ENCODE measurements around the gene PTPRCAP. TPM values are rescaled to one million over a fixed set of nuclear protein-coding genes. Genes with fewer than 3 reads are reported as not detected.

Gene PTPRCAP
- polyA plus RNA-seq, 1 donor from 2014 or later = 1,093 TPM

- Mint-ChIP-seq H3K27ac (no peak within 1 kb of the TSS), H3K27me3 (peaks cover under 1% of the 10 kb centered on the region), H3K4me3 (peak within 1 kb of the TSS in 1 of 4 donors; percentile 58), H3K4me1 (peaks cover 15 to 27% (median 18%) of the 10 kb centered on the region in 3 donors), H3K36me3 (peaks cover 2% of the 10 kb centered on the region), H3K9me3 (no peaks in the 10 kb centered on the region)
Observed at GRCh38 chr11:67455054-67455453, 17.6 kb upstream of the PTPRCAP start, which contains the start of gene CABP4. Gene CABP4 (plus strand): TSS chr11:67455354. CDS start chr11:67455424, 70 bp downstream.

- Mint-ChIP-seq H3K36me3 (peaks cover 2% of the 10 kb centered on the region), H3K27ac (no peak overlapping the region), H3K4me3 (no peak overlapping the region), H3K9me3 (no peaks in the 10 kb centered on the region), H3K4me1 (peaks cover 13 to 25% (median 16%) of the 10 kb centered on the region in 3 donors), H3K27me3 (peaks cover 2% of the 10 kb centered on the region)
Observed at GRCh38 chr11:67453816-67454732, 16.6 kb upstream of the PTPRCAP start.

DNA sequence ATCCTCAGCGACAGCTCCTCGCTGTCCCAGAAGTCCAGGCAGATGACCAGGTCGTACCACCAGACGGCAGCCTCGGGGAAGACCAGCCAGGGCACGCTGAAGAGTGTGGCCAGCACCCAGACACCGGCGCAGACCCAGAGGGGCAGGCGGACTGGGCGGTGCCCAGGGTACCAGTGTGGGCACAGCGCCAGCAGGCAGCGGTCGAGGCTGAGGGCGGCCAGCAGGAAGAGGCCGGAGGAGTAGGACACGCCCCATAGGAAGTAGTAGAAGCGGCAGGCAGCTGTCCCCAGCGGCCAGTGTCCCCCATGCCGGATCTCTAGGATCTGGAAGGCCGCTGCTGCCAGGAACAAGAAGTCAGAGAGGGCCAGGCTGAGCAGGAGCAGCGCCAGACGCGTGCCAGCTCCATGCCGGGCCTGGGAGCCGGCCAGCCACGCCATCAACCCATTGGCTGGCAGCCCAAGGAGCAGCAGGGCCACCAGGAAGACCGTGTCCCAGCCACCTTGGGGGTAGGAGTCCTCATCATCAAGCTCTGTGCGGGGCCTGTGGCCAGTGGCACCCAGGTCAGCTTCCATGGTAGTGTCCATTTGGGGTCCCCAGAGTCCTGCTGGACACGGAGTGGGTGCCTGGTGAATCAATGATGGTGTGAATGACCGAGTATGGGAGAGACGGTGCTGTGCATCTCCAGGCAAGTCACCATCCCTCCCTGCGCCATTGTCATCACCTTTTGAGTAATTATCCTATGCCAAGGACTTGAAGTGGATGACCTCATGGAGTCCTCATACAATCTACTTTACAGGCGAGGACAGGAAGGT lies 14.9 kb upstream of the PTPRCAP start, which contains the start of gene GPR152:
TSS of gene GPR152 (minus strand) at position 589 of the 812 bp plus-strand sequence. CDS start at position 584, 5 bp downstream.
- Mint-ChIP-seq H3K9me3 (no peaks in the 10 kb centered on the region), H3K4me1 (peaks cover 12 to 28% (median 14%) of the 10 kb centered on the region in 3 donors), H3K4me3 (peak within 1 kb of the TSS in 1 of 4 donors; percentile 14), H3K27ac (peak within 1 kb of the TSS in 1 of 3 donors; percentile 39), H3K27me3 (peaks cover 3% of the 10 kb centered on the region), H3K36me3 (no peaks in the 10 kb centered on the region)

GRCh38 chr11:67451658-67451976 lies 14.1 kb upstream of the PTPRCAP start:
- Mint-ChIP-seq H3K36me3 (no peaks in the 10 kb centered on the region), H3K27ac (peak overlapping the region in 1 of 3 donors; percentile 35), H3K27me3 (peaks cover 3% of the 10 kb centered on the region), H3K9me3 (no peaks in the 10 kb centered on the region), H3K4me1 (peaks cover 11 to 28% (median 19%) of the 10 kb centered on the region in 3 donors), H3K4me3 (peak overlapping the region in 1 of 4 donors; percentile 14)

DNA sequence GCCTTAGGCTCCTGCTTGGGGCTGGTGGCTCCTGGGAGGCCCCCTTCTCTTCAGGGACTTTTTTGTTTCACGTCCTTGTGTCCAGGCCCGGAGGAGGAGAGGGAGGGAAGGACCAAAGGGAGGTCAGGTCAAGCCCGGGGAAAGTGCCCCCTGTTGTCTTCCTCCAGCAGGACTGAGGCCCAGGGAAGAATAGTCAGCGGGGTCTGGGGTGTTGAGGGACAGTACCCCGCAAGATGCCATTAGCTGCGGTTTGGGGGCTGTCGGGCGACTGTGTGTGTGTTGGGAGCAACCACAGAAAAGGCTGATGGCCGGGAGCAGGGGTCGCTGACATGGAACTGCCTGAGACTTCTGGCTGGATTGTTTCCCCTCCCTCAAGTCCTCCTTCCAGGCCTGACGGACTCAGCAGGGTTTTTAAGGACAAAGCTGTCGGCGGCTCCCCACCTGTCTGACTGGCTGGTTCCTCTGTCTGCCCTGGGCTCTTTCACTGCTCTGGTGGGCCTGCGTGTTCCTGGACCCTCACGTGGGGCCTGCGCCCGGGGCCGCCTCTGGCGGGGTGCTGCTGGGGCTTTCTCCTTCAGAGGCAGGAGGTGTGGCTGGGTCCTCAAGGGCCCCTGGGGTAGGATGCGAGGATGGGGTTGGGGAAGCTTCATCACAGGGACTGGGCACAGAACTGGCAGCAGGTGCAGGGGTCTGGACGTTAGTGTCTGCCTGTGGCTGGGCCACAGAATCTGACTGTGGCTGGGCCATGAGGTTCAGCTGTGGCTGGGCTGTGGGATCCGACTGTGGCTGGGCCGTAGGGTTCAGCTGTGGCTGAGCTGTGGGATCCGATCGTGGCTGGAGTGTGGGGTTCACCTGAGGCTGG lies 13.5 kb upstream of the PTPRCAP start:
- Mint-ChIP-seq H3K36me3 (no peaks in the 10 kb centered on the region), H3K9me3 (no peaks in the 10 kb centered on the region), H3K27me3 (peaks cover 3% of the 10 kb centered on the region), H3K4me3 (peak overlapping the region in 1 of 4 donors; percentile 14), H3K27ac (peak overlapping the region in 1 of 3 donors; percentile 35), H3K4me1 (peaks cover 15 to 31% (median 25%) of the 10 kb centered on the region in 3 donors)

DNA sequence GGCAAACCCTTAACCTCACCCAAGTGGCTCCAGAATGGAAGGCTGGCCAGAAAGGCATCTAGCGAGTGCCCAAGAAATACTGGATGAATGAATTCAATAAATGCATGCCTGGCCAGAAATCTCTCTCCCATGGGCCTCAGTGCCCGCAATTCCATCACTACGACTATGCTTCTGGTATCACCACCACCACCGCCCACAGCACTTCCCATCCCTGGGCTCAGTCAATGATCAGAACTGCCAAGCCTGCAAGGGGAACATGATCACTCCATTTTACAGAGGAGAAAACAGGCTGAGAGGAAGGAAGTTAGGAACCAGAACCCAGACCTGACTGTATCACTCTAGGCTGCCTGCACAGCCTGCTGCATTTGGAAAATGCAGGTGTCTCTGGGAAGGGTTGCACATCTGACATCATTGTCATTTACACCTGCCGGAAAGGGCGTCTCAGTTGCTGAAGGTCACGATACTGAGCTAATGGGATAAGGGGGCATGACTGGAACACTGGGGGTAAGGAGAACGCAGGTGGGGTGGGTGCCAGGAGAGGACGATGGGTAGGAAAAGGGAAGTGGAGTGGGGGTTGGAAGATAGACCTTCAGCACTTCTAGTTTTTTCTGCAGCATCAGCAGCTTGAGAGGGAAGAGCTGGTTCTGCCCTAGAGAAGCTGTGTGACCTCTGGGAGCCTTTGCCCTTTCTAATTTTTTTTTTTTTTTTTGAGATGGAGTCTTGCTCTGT lies 11.8 kb upstream of the PTPRCAP start:
- peaks cover 26 to 43% (median 39%) of the 10 kb centered on the region in 3 donors for H3K4me1 Mint-ChIP-seq
- H3K4me3 Mint-ChIP-seq = peak overlapping the region in 3 of 4 donors; percentile 33 to 74 (median 51)
- no peaks in the 10 kb centered on the region for H3K9me3 Mint-ChIP-seq
- no peaks in the 10 kb centered on the region for H3K36me3 Mint-ChIP-seq
- H3K27ac Mint-ChIP-seq = peak overlapping the region; percentile 67 to 94 (median 68)
- H3K27me3 Mint-ChIP-seq = peaks cover 3% of the 10 kb centered on the region

DNA sequence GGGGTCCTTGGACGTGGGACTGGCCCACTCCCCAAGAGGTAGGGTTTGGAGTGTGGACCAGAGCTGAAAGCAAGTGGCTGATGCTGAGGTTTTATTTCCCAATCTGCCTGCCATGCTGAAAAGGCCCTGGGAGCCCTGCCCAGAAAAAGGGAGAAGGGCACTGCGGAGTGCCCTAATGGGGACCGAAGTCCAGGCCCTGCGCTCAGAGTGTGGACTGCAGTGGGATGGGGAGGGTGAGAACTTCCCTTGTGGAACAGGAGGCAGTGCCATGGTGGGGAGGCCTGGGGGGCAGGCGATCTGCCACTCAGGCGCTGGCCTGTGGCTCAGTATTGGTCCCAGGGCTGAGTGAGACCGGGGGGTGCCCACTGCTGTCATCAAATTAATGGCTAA lies 10.7 kb upstream of the PTPRCAP start:
- peaks cover 3% of the 10 kb centered on the region for H3K27me3 Mint-ChIP-seq
- H3K4me1 Mint-ChIP-seq = peaks cover 35 to 43% (median 39%) of the 10 kb centered on the region in 3 donors
- peak overlapping the region; percentile 67 to 100 (median 80) for H3K27ac Mint-ChIP-seq
- peak overlapping the region in 3 of 4 donors; percentile 9 to 99 (median 82) for H3K4me3 Mint-ChIP-seq
- no peaks in the 10 kb centered on the region for H3K9me3 Mint-ChIP-seq
- no peaks in the 10 kb centered on the region for H3K36me3 Mint-ChIP-seq

DNA sequence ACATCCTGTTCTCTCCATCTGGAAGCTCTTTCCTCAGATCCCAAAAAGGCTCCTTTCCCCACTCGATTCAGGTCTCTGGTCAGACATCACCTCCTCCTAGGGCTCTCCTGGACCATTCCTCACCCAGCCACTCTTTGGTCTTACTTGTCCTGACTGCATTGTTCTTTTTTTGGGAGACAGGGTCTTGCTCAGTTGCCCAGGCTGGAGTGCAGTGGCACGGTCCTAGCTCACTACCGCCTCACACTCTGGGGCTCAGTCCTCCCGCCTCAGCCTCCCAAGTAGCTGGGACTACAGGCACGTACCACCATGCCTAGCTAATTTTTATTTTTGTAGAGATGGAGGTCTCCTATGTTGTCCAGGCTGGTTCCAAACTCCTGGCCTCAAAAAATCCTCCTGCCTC lies 8.0 kb upstream of the PTPRCAP start:
- no peaks in the 10 kb centered on the region for H3K36me3 Mint-ChIP-seq

DNA sequence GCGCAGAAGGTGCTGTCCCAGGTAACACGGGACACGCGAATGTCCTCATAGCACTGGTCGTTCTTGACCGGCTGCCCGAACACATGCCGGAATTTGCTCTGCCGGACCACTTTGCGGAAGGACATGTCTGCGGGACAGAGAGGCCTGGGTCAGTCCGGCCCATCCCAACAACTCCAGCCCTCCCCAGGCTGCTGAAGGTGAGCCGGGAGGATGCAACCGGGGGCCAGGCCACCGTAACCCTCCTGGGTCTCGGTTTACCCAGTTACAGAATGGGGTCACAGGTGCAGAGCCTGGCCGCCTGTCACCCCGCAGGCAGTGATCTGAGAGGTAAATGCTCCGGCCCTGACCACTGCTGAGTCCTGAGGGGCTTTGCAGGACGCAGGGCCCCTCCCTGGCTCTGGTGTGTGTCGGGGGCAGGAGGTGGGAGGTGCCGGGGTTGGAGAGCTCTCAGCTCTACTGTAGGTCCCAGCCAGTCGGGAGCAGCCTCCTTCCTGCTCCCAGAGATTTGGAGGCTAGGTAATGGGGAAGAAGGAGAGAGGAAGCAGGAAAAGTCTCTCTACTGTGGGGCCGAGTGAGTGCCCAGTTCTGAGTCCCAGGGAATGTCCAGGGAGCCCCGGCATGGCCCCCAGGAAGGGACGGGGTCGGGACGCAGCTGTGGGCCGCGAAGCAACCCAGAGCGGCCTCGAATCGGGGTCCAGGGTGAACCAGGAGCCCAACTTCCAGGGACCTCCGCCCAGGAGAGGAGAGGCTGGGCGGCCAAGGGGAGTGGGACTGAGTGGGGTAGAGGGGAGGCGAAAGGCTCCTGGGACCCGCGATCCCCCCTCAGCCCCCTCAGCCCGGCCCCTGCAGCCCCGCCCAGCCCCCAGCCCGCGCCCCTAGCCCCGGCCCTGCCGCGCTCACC lies 5.3 kb upstream of the PTPRCAP start:
- Mint-ChIP-seq H3K4me1 (peaks cover 52 to 61% (median 57%) of the 10 kb centered on the region in 3 donors), H3K4me3 (peak overlapping the region; percentile 65 to 84 (median 74)), H3K27ac (peak overlapping the region; percentile 91 to 98 (median 93)), H3K9me3 (no peaks in the 10 kb centered on the region), H3K36me3 (peaks cover 2% of the 10 kb centered on the region), H3K27me3 (peaks cover 1% of the 10 kb centered on the region)

More for the DNA sequence above, 8.0 kb upstream of the PTPRCAP start:
- H3K27ac Mint-ChIP-seq = peak overlapping the region; percentile 98 to 100 (median 99)
- no peaks in the 10 kb centered on the region for H3K9me3 Mint-ChIP-seq
- peaks cover 3% of the 10 kb centered on the region for H3K27me3 Mint-ChIP-seq
- peak overlapping the region; percentile 54 to 99 (median 86) for H3K4me3 Mint-ChIP-seq
- peaks cover 49 to 58% (median 57%) of the 10 kb centered on the region in 3 donors for H3K4me1 Mint-ChIP-seq

DNA sequence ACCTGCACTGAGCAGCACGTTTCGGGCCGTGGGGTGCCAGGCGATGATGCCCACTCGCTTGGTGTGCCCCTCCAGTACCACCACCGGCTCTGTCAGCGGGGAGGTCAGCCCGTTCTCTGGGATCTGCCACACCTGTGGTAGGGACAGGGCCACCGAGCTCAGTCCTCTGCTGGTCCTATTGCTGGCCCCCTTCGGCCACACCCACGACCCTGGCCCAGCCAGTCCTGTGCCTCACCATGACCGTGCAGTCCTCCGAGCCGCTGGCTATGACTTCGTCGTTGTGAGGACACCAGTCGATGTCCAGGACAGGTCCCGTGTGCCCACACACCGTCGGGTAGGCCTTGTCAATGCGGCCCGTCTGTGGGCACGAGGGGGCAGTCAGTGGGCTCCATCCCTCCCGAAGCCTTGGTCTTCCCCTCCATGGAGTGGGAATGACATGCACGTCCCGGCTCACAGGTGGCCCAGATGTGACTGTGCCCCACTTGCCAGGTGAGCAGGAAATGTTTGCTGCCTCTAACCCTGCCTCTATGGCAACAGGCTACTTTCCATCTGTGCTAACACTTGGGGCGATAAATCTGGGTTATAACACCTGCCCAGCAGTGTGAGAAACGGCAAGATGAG lies 4.4 kb upstream of the PTPRCAP start:
- Mint-ChIP-seq H3K27me3 (no peaks in the 10 kb centered on the region), H3K27ac (peak overlapping the region; percentile 91 to 98 (median 93)), H3K4me1 (peaks cover 49 to 63% (median 51%) of the 10 kb centered on the region in 3 donors), H3K9me3 (no peaks in the 10 kb centered on the region), H3K36me3 (peaks cover 3% of the 10 kb centered on the region), H3K4me3 (peak overlapping the region; percentile 21 to 84 (median 70))

- peak overlapping the region; percentile 89 to 98 (median 91) for H3K27ac Mint-ChIP-seq
- peaks cover 5% of the 10 kb centered on the region for H3K36me3 Mint-ChIP-seq
- H3K27me3 Mint-ChIP-seq = no peaks in the 10 kb centered on the region
- H3K4me3 Mint-ChIP-seq = peak overlapping the region in 3 of 4 donors; percentile 72 to 98 (median 85)
- H3K9me3 Mint-ChIP-seq = no peaks in the 10 kb centered on the region
- H3K4me1 Mint-ChIP-seq = peaks cover 46 to 56% (median 47%) of the 10 kb centered on the region in 3 donors
Observed at GRCh38 chr11:67441098-67441563, 3.6 kb upstream of the PTPRCAP start.

Data from IgD-negative memory B cell (primary cell).